GM18526 (cell line): Measurements from ENCODE around the gene FGF9.

Experiments used
- POLR2A ChIP-seq: IDR thresholded peaks from 3 replicates; pipeline ENCODE4 v1.6.1; 2011; ENCODE audit not compliant: insufficient read length; ENCODE audit errors: extremely low read depth

The FGF9 gene

GRCh38 chr13:21753117-21753729 lies 82.3 kb downstream of the FGF9 start:
- TF ChIP-seq POLR2A: no peak
